Nephron progenitor cell (in vitro differentiated cells): ENCODE results near the gene CCDC102A.

Source experiments
- DNase-seq: peaks from one replicate; pipeline ENCODE4 v3.0.0; 2021
- H3K27ac Mint-ChIP-seq: 2 replicates; pipeline ENCODE4 v1.8.0; 2021; ENCODE audit warnings: mild to moderate bottlenecking, moderate library complexity, mixed read lengths
- H3K27me3 Mint-ChIP-seq: 2 replicates; pipeline ENCODE4 v1.8.0; 2021; ENCODE audit warnings: mild to moderate bottlenecking, low read depth, mixed read lengths; ENCODE audit not compliant: poor library complexity
- H3K36me3 Mint-ChIP-seq: 2 replicates; pipeline ENCODE4 v1.8.0; 2021; ENCODE audit warnings: low read depth, mixed read lengths
- H3K4me1 Mint-ChIP-seq: 2 replicates; pipeline ENCODE4 v1.8.0; 2021; ENCODE audit warnings: mixed read lengths
- H3K4me3 Mint-ChIP-seq: 2 replicates; pipeline ENCODE4 v1.8.0; 2021; ENCODE audit warnings: mild to moderate bottlenecking, moderate library complexity, mixed read lengths
- H3K9me3 Mint-ChIP-seq: 2 replicates; pipeline ENCODE4 v1.8.0; 2021; ENCODE audit warnings: mild to moderate bottlenecking, moderate library complexity, mixed read lengths
- TF ChIP-seq, protein P1 (sequence below): fragments of 200-600 bp; sonication (generic); IDR thresholded peaks from 2 replicates; pipeline ENCODE4 v1.5.0; 2021; ENCODE audit warnings: antibody characterized with exemption

Gene CCDC102A

DNA sequence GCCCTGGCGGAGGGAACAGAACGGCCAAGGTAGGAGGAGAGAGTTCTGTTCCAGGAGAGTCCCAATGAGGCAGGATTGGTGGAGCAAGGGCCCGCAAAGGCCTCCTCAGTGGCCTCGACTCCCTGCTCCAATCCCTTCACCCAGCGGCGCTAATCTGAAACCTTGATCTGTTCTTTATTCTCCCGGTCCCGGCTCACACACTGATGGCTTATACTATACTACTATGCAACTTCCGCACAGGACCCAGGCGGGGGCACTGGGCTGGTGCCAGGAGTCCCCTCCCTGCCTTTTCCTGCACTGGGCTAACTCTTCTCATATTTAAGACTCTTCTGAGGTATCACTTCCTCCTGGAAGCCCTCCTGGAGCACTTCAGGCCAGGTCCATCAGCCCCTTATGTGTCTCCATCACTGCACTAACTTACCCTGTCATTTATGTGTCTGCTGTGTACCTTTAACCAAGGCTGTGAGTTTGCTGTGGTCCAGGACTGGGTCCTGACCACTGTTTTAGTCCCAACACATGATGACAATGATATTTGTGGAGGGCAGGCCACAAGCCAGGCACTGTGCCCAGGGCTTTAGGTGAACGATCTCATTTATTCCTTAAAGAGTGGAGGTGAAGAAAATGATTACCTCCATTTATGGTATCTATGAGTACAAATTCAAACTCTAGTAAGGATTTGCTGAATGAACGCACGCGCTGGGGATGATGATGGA lies 6.8 kb downstream of the CCDC102A start:
- Mint-ChIP-seq H3K27me3 (peaks cover 45% of the 10 kb centered on the region), H3K27ac (no peak overlapping the region), H3K4me1 (peaks cover 71% of the 10 kb centered on the region)

DNA sequence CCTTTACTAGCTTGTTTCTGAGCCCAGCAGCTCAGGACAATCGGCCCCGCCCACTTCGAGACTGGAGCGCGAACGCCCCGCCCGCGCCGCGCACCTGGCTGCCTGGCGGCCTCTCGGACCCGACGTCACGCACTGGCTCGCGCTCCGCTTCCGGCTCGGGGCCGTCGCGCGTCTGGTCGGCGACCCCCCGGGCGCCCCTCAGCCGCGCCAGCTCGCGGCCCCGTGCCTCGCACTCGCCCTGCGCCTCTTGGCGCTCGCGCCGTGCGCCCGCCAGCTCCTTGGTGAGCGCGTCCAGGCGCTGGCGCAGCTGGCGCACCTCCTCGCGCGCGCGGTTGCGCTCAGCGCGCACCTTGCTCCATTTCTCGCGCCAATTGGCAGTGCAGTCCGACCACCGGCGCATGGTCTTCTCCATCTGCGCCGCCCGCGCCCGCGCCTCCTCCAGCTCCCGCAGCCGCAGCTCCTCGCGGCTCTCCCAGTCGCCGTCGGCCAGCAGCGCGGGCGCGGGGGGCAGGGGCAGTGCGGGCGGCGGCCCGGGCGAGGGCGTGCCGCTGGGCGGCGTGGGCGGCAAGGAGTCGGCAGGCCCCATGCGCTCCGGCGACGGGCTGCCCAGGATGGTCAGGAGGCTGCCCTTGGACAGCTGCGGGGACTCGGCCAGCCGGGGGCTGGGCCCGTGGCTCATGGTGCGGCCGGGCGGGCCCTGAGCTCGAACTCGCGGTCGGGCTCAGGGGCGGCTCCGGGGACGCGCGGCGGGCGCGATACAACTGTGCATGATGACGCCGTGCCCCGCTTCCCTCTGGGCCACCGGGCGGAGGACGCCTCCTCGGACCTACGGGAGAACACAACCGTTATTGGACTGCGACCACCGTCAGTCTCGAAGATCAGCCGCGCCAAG lies 7.6 kb downstream of the CCDC102A start:
- no peak overlapping the region for H3K27ac Mint-ChIP-seq
- no peaks in the 10 kb centered on the region for H3K9me3 Mint-ChIP-seq
- DNase-seq = peak; percentile 71
- peaks cover 17% of the 10 kb centered on the region for H3K36me3 Mint-ChIP-seq
- H3K4me3 Mint-ChIP-seq = peak overlapping the region; percentile 70
- TF ChIP-seq, protein P1, sequence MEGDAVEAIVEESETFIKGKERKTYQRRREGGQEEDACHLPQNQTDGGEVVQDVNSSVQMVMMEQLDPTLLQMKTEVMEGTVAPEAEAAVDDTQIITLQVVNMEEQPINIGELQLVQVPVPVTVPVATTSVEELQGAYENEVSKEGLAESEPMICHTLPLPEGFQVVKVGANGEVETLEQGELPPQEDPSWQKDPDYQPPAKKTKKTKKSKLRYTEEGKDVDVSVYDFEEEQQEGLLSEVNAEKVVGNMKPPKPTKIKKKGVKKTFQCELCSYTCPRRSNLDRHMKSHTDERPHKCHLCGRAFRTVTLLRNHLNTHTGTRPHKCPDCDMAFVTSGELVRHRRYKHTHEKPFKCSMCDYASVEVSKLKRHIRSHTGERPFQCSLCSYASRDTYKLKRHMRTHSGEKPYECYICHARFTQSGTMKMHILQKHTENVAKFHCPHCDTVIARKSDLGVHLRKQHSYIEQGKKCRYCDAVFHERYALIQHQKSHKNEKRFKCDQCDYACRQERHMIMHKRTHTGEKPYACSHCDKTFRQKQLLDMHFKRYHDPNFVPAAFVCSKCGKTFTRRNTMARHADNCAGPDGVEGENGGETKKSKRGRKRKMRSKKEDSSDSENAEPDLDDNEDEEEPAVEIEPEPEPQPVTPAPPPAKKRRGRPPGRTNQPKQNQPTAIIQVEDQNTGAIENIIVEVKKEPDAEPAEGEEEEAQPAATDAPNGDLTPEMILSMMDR = no peak
- peaks cover 45% of the 10 kb centered on the region for H3K27me3 Mint-ChIP-seq
- peaks cover 63% of the 10 kb centered on the region for H3K4me1 Mint-ChIP-seq

More for the DNA sequence above, 6.8 kb downstream of the CCDC102A start:
- TF ChIP-seq, protein P1 = no peak
- Mint-ChIP-seq H3K4me3 (peak overlapping the region; percentile 70), H3K9me3 (no peaks in the 10 kb centered on the region), H3K36me3 (peaks cover 17% of the 10 kb centered on the region)
- DNase-seq = no peak

DNA sequence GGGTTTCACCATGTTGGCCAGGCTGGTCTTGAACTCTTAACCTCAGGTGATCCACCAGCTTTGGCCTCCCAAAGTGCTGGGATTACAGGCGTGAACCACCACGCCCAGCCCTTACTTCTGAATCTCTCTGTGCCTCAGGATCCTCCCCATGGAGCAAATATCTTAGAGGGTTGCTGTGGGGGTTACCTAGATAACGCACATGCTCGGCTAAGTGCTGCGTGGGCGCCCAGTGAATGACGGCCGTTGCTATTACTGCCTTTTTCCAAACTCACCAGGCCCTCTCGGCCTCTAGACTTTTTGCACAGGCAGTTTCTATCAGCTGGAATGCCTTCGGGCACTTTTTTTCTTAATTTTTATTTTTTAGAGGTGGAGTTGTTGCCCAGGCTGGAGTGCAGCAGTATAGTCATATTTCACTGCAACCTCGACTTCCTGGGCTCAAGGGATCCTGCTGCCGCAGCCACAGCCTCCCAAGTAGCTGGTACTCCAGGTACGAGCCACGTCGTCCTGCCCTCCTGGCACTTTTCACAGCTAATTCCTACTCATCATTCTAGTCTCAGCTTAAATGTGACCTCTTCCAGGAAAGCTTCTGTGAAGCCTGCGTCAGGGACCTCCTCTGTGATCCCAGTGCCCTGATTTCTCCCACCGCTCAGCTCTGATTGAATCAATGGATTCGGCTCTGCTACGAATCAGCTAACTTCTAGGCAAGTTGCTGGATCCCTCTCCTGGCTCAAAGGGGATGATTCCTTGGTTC lies 8.6 kb downstream of the CCDC102A start:
- Mint-ChIP-seq H3K9me3 (no peaks in the 10 kb centered on the region), H3K27me3 (peaks cover 45% of the 10 kb centered on the region), H3K4me3 (peak overlapping the region; percentile 41), H3K36me3 (peaks cover 17% of the 10 kb centered on the region), H3K27ac (no peak overlapping the region), H3K4me1 (peaks cover 53% of the 10 kb centered on the region)
- no peak for DNase-seq
- TF ChIP-seq, protein P1 = no peak

DNA sequence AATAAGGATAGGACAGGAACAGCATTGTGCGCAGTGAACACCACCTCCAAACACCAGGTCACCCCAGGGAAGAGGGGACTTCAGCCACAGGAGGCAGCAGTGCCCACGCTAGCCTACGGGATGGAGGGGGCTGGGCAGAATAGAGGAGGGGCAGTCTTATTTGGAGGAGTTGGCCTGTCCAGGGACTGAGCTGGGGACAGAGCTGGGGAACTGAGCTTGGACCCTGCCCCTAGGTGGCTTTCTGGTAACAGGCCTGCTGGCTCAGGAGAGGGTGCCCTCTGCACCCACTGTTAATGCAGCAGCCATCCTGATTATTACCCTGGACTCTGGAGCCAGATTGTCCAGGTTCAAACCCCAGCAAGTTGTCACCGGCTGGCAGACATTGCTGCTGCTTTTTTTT lies 9.3 kb downstream of the CCDC102A start:
- peaks cover 46% of the 10 kb centered on the region for H3K4me1 Mint-ChIP-seq
- TF ChIP-seq, protein P1 = no peak
- DNase-seq = no peak
- peaks cover 45% of the 10 kb centered on the region for H3K27me3 Mint-ChIP-seq
- H3K9me3 Mint-ChIP-seq = no peaks in the 10 kb centered on the region
- peaks cover 17% of the 10 kb centered on the region for H3K36me3 Mint-ChIP-seq
- no peak overlapping the region for H3K4me3 Mint-ChIP-seq
- no peak overlapping the region for H3K27ac Mint-ChIP-seq

DNA sequence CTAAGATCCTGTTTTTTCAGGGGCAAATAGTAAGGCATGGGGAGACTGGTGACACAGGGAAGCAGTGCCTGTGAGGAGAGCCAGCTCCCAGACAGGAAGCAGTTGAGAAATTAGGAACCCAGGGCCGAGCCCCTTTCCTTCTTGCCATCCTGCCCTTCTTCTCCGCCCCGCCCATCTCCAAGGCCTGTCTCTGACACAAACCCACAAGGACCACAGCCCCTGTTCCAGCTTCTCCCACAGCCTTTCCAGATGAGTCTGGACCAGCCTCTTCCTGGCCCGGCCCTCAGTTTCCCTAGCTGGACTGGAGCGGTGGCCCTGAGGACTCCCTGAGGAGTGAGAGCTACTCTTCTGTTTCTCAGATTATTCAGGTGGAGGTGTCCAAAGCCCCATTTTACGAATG lies 9.9 kb downstream of the CCDC102A start:
- Mint-ChIP-seq H3K36me3 (peaks cover 17% of the 10 kb centered on the region), H3K4me3 (no peak overlapping the region), H3K9me3 (no peaks in the 10 kb centered on the region), H3K4me1 (peaks cover 40% of the 10 kb centered on the region), H3K27me3 (peaks cover 42% of the 10 kb centered on the region), H3K27ac (no peak overlapping the region)
- TF ChIP-seq, protein P1 = no peak
- DNase-seq = no peak
